GM21786 (cell line): ENCODE data around the gene P2RY14.

ENCODE experiments used
- ATAC-seq: cut with Tn5 transposase; IDR thresholded peaks from one replicate; pipeline ENCODE4 v1.9.1; 2021; ENCODE audit not compliant: unreplicated experiment

Gene P2RY14

DNA sequence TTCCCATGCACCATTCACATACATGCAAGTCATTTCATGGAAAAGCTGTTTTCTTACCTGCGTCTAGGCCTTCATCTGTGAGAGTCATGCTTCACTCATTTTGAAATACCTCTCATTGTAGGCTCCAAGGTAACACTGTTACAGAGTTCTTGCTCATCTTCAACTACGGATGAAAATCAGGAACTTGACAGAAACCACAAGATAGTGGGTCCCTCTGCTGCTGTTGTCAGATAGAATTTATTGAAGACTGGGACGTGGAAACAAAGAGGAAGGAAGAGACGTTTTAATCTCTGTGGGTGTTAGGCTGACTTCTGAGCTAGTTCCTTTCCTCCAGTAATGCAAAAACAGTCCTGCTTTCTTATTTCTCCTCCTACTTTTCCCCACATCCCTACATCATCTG, at the start of gene P2RY14:
Gene P2RY14, minus strand, starts transcription at position 313 of the 400 bp plus-strand sequence. CDS start 64,226 bp downstream, outside the sequence.
- ATAC-seq = no peak

DNA sequence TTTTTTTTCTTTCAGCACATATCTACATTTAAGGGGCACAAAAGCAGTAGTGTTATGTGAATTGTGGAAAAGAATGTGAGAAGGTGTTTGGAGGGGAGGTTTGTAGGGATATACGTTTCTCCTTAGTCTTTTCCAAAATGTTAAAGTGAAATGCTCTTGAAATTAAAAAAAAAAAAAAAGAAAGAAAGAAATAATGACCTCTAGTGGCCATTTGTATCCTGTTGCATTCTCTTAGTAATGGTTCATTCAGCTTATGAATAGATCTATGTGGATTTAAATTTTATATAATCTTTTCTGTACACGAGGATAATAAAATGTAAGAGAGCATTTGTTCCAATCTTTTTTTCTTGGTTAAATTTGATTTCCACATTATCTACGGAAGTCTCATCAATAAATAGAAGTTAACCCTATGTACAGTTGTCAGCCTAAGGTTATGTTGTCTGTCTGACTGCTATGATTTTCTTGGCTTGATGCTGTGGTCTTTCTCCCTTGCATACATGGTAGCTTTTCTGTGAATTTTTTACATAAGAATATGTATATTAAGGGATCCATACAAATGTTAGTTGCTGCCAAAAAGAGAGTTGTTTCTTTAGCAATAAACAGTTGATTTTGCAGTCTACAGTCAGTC, 49.3 kb upstream of the P2RY14 start:
- ATAC-seq = no peak

GRCh38 chr3:151322511-151322910, 44.2 kb upstream of the P2RY14 start:
- no peak for ATAC-seq

GRCh38 chr3:151321526-151321925, 43.2 kb upstream of the P2RY14 start:
- ATAC-seq = no peak

- ATAC-seq = no peak
Measured at GRCh38 chr3:151320131-151320530, 41.8 kb upstream of the P2RY14 start.

- ATAC-seq = no peak
Measured at GRCh38 chr3:151319628-151320027, 41.3 kb upstream of the P2RY14 start.

DNA sequence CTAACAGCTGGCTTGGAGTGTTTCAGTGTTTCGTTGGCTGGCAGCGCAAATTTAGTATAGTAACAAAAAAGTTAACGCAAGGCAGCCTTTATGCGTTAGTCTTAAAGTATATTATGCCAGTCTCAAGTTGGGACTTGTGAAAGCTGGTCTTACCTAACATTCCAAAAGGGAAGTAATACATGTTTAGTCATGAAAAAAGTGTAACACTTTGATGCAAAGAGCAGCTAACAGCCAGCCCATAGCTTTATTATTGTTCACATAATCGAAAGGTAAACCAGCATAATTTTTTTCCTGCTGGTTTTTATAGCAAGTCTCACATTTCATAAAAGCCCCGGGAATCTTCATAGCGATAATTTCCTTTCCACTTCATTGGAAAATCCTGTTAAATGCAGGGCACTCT, 40.6 kb upstream of the P2RY14 start:
- ATAC-seq = no peak

GRCh38 chr3:151318313-151318712, 40.0 kb upstream of the P2RY14 start:
- no peak for ATAC-seq

DNA sequence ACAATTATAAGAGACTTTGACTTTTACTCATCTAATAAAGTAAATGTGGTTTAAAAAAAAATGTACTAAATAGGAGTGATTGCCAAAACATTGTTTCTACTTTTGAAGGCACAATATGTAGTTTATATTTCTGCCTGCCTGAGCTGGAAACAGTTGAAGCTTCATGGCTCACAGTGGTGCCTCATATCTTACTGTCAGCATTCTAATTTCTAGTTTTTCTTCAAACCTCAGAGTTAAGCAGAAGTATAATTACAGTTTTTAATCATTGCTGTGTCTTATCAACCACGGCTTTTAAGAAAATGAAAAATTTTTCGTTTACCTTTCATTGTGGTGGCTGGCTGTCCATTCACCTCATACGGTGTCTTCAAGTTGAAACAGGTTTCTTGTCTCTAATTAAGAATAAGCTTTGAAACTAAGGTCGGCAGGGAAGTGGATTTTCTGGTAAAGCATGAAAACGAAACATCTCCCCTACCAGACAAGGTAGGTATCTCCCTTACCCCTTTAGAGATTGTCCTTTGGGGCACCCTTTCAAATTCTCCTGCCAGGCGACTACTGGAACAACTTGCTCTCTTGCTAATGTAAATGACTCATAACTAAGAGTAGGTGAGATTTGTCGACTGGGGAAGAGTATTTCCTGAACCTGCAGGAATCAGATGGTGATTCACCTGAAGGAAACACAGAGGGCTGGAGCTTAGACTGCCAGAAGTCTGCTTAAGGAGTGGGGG, 38.1 kb upstream of the P2RY14 start, which contains the start of gene GPR87:
Gene GPR87, minus strand, starts transcription at position 554 of the 725 bp plus-strand sequence. CDS start 16,720 bp downstream, outside the sequence.
- no peak for ATAC-seq

DNA sequence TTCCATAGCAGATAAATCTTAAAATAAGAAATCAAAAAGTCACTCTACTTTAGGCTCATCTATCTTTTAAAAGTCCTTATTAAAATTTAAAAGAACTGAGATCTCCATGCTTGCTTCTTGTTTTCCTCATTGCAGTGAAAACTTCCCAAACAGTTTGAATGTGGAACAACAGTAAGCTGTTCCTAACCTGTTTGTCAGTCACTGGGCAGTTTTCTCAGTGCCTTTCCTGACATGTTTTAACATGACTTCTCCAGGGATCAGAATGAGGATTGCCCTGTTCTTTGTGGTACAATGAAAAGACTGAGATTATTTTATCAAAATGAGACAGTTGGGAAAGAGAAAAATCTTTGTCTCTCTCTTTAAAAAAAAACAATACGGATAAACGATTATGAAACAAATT, 37.5 kb upstream of the P2RY14 start:
- ATAC-seq = no peak

DNA sequence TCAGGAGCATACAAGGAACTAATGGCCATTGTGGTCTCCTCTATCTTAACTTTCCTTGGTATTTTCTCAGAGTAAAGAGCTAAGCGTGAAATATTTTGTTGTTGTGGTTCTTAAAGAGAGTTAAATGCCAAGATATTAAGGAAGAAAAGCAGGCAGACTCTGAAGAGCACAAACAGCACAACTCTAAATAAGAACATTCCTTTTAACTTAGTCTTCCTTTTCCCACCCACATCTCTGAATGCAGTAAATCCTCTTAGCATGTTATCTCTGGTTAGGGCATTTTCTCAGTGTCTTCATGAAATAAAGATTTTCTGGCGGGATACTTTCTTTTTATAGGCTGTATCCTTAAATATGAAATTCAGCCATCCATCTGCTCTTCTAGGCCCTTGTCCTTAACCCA, 36.8 kb upstream of the P2RY14 start:
- ATAC-seq = no peak

- no peak for ATAC-seq
Measured at GRCh38 chr3:151314593-151314992, 36.3 kb upstream of the P2RY14 start.

DNA sequence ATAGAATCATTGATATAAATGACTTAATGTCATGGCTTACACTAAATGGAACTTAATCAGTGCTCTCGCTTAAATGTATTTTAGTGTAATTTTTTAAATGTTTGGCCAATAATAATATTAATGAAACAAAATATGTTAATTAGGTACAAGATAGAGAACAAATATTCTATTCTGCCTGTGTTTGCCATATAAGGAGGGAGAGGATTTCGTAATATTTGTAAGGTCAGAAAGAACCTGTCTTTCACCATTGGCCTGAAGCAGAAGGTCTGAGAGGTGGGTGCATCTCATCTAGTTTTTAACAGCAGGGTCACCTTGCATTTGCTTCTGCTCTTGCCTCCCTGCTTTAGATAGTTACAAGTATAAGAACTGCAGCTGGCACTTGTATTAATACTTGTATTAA, 35.8 kb upstream of the P2RY14 start:
- ATAC-seq = no peak

DNA sequence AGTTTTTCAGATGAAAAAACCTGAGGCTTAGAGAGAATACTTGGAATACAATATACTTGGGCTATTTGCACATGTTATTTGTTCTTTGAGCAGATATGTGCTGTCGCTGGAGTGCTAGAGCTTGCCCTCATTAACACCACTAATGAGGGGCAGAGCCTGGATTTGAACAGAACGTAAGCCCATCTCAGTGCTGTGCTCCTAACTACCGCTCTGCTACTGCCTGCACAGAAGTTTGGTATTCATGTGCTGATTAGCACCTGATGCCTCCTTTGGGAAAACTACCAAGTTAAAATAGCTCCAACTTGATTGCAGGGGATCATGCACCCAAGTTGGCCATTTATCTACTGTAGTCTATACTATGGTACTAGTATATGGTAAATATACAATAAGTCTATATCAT, 34.6 kb upstream of the P2RY14 start:
- no peak for ATAC-seq

- no peak for ATAC-seq
Measured at GRCh38 chr3:151309566-151309965, 31.2 kb upstream of the P2RY14 start.

DNA sequence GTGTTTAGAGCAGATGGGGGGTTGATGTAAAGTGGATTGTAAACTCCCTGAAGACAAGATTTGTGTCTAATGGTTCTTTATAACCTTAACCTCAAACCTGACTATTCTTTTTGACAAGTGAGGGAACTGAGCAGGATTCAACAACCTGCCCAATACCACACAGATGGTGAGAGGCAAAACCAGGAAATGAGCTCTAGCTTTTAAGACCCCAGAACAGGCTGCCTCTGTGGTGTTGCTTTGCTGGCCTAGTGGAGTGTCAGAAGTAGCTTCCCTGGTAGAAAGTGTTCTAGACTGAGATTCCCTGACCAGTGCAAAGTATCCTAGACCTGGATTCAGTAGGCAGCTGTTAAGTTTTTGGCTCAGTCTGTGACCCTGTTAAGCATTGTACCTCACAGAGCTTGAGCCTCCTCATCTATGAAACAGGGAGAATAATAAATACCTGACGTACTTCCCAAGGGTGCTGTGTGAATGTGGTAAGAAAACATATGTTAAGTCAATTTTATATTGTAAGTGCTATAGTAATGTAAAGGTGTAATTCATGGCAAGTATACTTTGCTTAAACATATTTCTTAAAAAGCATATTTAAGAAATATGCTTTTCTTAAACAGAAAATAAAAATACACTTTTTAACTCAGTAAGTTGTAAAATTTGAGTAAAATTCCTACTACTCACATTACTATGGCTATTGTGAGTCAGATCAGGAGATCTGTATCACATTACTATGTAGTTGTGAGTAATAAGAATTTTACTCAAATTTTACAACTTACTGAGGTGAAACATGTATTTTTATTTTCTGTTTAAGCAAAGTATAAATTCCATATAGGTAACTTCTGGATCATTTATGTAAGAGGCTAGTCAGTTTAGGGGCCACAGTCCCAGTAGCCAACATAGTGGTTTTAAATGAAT, 29.5 kb upstream of the P2RY14 start:
- no peak for ATAC-seq

DNA sequence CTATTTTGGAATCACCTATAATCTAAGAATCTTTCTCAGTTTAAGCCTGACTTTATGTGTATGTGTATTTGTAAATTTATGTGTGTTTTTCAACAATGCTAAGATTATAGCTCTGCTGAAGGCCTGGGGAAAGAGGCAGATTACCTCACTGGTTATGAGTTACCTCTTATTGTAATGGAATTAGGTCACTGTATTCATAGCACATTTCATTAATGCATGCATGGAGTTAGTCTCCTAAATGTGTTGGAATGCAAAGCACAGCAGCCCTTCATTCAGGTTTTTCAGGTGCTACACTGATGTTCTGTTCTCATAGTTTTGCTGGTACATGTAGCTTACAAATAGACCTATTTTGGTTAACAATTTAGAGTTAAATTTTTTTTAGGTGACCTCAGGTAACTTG, 28.8 kb upstream of the P2RY14 start:
- ATAC-seq = no peak

DNA sequence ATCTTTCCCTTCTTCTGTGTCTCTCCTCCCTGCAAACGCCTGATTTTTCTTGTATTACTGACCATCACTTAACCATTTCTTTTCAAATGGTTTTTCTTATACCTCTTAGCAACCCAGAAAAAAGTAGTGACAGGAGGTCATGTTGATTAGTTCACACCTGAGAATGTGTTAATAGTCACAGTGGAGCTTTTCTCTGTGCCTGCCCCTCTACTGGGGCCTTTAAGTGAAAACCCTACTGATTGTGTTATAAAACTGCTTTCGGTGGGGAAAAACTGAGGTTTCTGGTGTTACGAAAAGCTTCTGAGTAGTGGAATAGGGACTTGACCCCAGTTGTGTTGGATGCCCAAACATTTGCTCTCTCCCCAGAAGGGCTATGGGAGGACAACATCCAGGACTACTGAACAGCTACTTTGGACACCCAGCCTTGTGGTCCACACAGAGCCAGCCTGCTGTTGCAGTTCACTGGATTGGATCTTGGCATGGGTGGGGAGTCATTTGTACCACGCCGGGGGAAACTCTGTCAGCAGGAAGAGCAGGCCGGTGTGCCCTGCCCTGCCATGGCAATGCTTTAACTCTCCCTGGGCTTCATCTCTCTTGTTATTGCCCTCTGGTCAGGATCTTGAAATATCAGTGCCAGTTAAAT, 27.9 kb upstream of the P2RY14 start:
- ATAC-seq = no peak

GRCh38 chr3:151305775-151306151, 27.4 kb upstream of the P2RY14 start:
- no peak for ATAC-seq

- no peak for ATAC-seq
Measured at GRCh38 chr3:151305060-151305774, 26.9 kb upstream of the P2RY14 start.

GRCh38 chr3:151303751-151304150, 25.4 kb upstream of the P2RY14 start:
- ATAC-seq = no peak
